NB4 (cell line): ENCODE data around the gene LRRC74A.

Experiments used
- MYC ChIP-seq: IDR thresholded peaks from 2 replicates; pipeline ENCODE4 v1.6.1; 2011; ENCODE audit warnings: low read depth, low read length
- POLR2A ChIP-seq: IDR thresholded peaks from 2 replicates; pipeline ENCODE4 v1.6.1; 2011; ENCODE audit warnings: mild to moderate bottlenecking; ENCODE audit not compliant: insufficient read length; ENCODE audit errors: extremely low read depth
- TF ChIP-seq, protein P1 (sequence below): IDR thresholded peaks from one replicate; pipeline ENCODE4 v1.5.1; 2012; ENCODE audit warnings: low read depth, low read length
- TF ChIP-seq, protein P2 (sequence below): IDR thresholded peaks from 2 replicates; pipeline ENCODE4 v1.6.1; 2011; ENCODE audit warnings: low read depth, low read length

DNA sequence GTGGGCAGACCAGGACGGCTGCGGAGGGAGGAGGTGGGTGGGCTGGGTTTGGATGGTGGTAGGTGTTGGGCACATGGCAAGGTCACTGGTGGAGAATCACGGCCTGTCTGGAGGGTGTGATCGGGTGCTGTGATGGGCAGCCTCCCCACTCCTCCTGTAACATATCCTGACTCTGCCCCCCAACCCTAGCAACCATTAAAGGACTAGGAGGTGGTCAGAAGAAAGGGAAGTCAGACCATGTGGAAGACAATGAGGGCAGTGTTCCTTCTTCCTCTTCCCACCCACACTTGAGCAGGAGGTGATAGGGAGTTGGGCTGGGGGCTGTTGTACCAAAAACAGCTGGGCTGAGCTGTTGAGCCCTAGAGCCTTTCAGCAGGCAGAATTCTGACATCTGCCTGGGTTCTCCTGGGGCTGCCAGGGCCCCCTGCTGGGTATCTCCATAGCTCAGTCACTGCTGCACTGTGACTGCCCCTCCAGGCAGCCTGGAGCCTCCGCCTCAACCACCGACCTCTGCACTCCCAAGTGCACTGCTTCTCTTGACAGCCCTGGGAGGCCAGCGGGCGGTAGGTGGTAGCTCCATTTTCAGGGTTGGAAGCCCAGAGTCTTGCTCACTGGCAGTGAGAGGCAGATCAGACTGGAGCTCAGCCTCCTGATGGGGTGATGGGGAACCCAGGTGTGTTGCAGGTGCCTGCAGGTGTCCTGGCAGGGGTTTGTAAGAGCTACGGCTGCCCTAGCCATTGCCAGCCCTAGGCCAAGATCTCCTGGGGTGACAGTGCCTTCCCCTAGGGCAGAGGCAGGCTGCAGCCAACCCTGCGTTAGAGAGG is 49.6 kb upstream of the LRRC74A start:
- TF ChIP-seq, protein P1, sequence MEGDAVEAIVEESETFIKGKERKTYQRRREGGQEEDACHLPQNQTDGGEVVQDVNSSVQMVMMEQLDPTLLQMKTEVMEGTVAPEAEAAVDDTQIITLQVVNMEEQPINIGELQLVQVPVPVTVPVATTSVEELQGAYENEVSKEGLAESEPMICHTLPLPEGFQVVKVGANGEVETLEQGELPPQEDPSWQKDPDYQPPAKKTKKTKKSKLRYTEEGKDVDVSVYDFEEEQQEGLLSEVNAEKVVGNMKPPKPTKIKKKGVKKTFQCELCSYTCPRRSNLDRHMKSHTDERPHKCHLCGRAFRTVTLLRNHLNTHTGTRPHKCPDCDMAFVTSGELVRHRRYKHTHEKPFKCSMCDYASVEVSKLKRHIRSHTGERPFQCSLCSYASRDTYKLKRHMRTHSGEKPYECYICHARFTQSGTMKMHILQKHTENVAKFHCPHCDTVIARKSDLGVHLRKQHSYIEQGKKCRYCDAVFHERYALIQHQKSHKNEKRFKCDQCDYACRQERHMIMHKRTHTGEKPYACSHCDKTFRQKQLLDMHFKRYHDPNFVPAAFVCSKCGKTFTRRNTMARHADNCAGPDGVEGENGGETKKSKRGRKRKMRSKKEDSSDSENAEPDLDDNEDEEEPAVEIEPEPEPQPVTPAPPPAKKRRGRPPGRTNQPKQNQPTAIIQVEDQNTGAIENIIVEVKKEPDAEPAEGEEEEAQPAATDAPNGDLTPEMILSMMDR, result peak; percentile 9
- TF ChIP-seq, protein P2, sequence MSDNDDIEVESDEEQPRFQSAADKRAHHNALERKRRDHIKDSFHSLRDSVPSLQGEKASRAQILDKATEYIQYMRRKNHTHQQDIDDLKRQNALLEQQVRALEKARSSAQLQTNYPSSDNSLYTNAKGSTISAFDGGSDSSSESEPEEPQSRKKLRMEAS, result peak; percentile 58; the same call in 1 of the 2 replicates
- TF ChIP-seq POLR2A (no peak), MYC (peak; percentile 45; the same call in 1 of the 2 replicates)
